Stimulated activated memory B cell treated with anti-CD40 and anti-IgM and Interleukin-4, amounts not matched to agents 10 μg/mL and 1 μg/mL and 100 μg/mL, for 72 hours (primary cell): Measurements from ENCODE around the gene TRPC4.

Source experiments
- ATAC-seq: fragments of 150-1000 bp; cut with Tn5 transposase; 2 replicates; pipeline ENCODE4 v1.10.0; 2021
- H3K27ac Mint-ChIP-seq: one replicate; pipeline ENCODE4 v1.8.0; 2022; ENCODE audit warnings: mild to moderate bottlenecking, mixed read lengths
- H3K27me3 Mint-ChIP-seq: one replicate; pipeline ENCODE4 v1.8.0; 2022; ENCODE audit warnings: mixed read lengths
- H3K36me3 Mint-ChIP-seq: one replicate; pipeline ENCODE4 v1.8.0; 2022; ENCODE audit warnings: mixed read lengths
- H3K4me1 Mint-ChIP-seq: one replicate; pipeline ENCODE4 v1.8.0; 2022; ENCODE audit warnings: mixed read lengths
- H3K4me3 Mint-ChIP-seq: one replicate; pipeline ENCODE4 v1.8.0; 2022; ENCODE audit warnings: mild to moderate bottlenecking, moderate library complexity, mixed read lengths
- H3K9me3 Mint-ChIP-seq: one replicate; pipeline ENCODE4 v1.8.0; 2022; ENCODE audit warnings: mixed read lengths

TRPC4 gene

GRCh38 chr13:37775871-37776270 lies 93.7 kb downstream of the TRPC4 start:
- Mint-ChIP-seq H3K27me3 (no peaks in the 10 kb centered on the region), H3K4me1 (no peaks in the 10 kb centered on the region), H3K9me3 (no peaks in the 10 kb centered on the region), H3K4me3 (no peak overlapping the region), H3K27ac (no peak overlapping the region), H3K36me3 (no peaks in the 10 kb centered on the region)
- no peak for ATAC-seq

DNA sequence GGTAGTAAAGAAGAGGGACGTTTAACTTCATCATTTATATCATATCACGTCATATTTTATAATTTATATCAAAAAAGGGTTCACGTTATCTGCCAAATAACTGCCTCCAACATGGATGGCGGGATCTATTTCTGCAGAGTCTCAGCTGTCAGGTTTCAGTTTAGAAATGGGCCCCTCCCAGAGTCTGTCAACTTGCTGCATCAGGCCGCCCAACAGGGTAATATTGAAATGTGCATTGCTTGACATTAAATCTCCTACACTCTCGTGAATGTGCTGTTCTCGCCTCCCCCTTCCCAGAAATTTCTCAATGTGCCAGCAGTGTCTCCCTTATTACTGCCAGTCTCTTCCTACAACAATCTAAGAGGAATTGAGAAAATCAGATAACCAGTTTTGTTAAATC lies 96.9 kb downstream of the TRPC4 start:
- no peak overlapping the region for H3K27ac Mint-ChIP-seq
- no peaks in the 10 kb centered on the region for H3K27me3 Mint-ChIP-seq
- H3K4me1 Mint-ChIP-seq = no peaks in the 10 kb centered on the region
- no peak for ATAC-seq
- H3K9me3 Mint-ChIP-seq = no peaks in the 10 kb centered on the region
- H3K36me3 Mint-ChIP-seq = no peaks in the 10 kb centered on the region
- no peak overlapping the region for H3K4me3 Mint-ChIP-seq

DNA sequence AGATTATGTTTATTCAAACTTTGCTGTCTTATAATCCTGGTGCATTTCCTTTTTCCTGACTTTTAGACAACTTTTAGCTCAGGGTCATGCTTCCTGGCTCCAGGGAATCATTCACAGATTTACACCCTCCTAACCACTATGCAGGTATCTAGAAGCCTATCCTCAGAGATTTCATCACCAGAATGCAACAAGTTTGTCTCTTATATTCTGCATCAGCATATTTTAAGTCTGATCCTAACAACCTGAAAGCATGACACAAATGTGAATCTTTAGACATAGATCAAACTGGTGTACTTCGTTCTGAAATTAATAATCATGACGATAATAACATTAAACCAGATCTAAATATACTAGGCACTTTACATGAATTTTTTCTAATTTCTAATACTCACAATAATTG lies 100.0 kb downstream of the TRPC4 start:
- H3K27ac Mint-ChIP-seq = no peak overlapping the region

DNA sequence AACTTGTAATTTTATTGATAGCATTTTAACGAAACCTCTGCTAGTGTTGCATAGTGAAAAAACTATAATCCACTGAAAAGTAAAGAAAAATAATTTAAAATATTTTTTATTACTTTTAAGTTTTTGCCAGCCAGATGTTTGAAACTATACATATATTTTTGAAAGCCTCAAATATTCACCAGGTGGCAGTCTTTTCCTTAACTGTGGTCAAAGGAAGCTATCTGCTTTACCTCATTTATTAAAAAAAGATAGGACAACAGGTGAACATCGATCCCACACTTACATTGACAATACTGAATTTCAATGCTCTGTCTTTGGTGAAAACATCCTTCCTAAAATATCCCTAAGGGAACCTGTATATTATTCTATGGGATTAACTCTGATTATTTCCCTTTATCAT lies 100.5 kb downstream of the TRPC4 start:
- Mint-ChIP-seq H3K36me3 (no peaks in the 10 kb centered on the region), H3K4me3 (no peak overlapping the region)
- no peak for ATAC-seq

More for the DNA sequence above, 100.0 kb downstream of the TRPC4 start:
- no peak for ATAC-seq
- no peak overlapping the region for H3K4me3 Mint-ChIP-seq
- no peaks in the 10 kb centered on the region for H3K4me1 Mint-ChIP-seq
- no peaks in the 10 kb centered on the region for H3K36me3 Mint-ChIP-seq
- no peaks in the 10 kb centered on the region for H3K27me3 Mint-ChIP-seq
- H3K9me3 Mint-ChIP-seq = no peaks in the 10 kb centered on the region

GRCh38 chr13:37766502-37766901 lies 103.1 kb downstream of the TRPC4 start:
- Mint-ChIP-seq H3K27me3 (no peaks in the 10 kb centered on the region), H3K4me1 (no peaks in the 10 kb centered on the region), H3K36me3 (no peaks in the 10 kb centered on the region), H3K27ac (no peak overlapping the region), H3K9me3 (no peaks in the 10 kb centered on the region), H3K4me3 (no peak overlapping the region)
- no peak for ATAC-seq

More for the DNA sequence above, 100.5 kb downstream of the TRPC4 start:
- Mint-ChIP-seq H3K27me3 (no peaks in the 10 kb centered on the region), H3K9me3 (no peaks in the 10 kb centered on the region), H3K4me1 (no peaks in the 10 kb centered on the region), H3K27ac (no peak overlapping the region)

GRCh38 chr13:37755349-37755748 lies 114.2 kb downstream of the TRPC4 start:
- Mint-ChIP-seq H3K27me3 (no peaks in the 10 kb centered on the region), H3K4me1 (no peaks in the 10 kb centered on the region), H3K4me3 (no peak overlapping the region), H3K27ac (no peak overlapping the region), H3K9me3 (no peaks in the 10 kb centered on the region), H3K36me3 (no peaks in the 10 kb centered on the region)
- ATAC-seq = no peak

- ATAC-seq = no peak
- Mint-ChIP-seq H3K4me1 (no peaks in the 10 kb centered on the region), H3K27ac (no peak overlapping the region), H3K36me3 (no peaks in the 10 kb centered on the region), H3K27me3 (no peaks in the 10 kb centered on the region), H3K4me3 (no peak overlapping the region), H3K9me3 (no peaks in the 10 kb centered on the region)
These were observed 115.8 kb downstream of the TRPC4 start for GRCh38 chr13:37753776-37754175.

DNA sequence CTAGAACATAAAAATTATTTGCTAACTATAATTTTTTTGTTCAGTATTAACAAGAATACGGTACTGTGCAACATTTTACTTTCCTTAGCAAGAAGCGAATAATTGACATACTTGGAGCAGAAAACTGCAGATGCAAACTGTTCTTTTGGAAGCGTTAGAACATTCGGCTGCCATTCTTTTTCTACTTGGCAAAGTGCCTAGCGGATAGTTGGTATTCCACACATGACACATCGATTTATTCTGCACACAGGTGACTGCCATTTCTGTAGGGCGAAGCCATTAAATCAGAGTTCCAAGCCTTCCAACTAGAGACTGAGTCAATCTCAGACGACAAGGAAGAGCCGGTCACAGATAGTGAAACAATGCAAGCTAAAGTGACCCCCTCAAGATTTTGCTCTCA lies 117.4 kb downstream of the TRPC4 start:
- H3K27me3 Mint-ChIP-seq = no peaks in the 10 kb centered on the region
- no peaks in the 10 kb centered on the region for H3K9me3 Mint-ChIP-seq
- no peak overlapping the region for H3K27ac Mint-ChIP-seq
- no peaks in the 10 kb centered on the region for H3K36me3 Mint-ChIP-seq
- no peak overlapping the region for H3K4me3 Mint-ChIP-seq
- ATAC-seq = no peak
- no peaks in the 10 kb centered on the region for H3K4me1 Mint-ChIP-seq

- H3K27me3 Mint-ChIP-seq = no peaks in the 10 kb centered on the region
- H3K4me1 Mint-ChIP-seq = no peaks in the 10 kb centered on the region
- no peak for ATAC-seq
- H3K9me3 Mint-ChIP-seq = no peaks in the 10 kb centered on the region
- no peaks in the 10 kb centered on the region for H3K36me3 Mint-ChIP-seq
- H3K27ac Mint-ChIP-seq = no peak overlapping the region
- no peak overlapping the region for H3K4me3 Mint-ChIP-seq
These were observed 118.5 kb downstream of the TRPC4 start for GRCh38 chr13:37751025-37751424.

GRCh38 chr13:37748913-37749312 lies 120.7 kb downstream of the TRPC4 start:
- Mint-ChIP-seq H3K9me3 (no peaks in the 10 kb centered on the region), H3K4me3 (no peak overlapping the region), H3K27me3 (no peaks in the 10 kb centered on the region), H3K36me3 (no peaks in the 10 kb centered on the region), H3K4me1 (no peaks in the 10 kb centered on the region), H3K27ac (no peak overlapping the region)
- ATAC-seq = no peak

DNA sequence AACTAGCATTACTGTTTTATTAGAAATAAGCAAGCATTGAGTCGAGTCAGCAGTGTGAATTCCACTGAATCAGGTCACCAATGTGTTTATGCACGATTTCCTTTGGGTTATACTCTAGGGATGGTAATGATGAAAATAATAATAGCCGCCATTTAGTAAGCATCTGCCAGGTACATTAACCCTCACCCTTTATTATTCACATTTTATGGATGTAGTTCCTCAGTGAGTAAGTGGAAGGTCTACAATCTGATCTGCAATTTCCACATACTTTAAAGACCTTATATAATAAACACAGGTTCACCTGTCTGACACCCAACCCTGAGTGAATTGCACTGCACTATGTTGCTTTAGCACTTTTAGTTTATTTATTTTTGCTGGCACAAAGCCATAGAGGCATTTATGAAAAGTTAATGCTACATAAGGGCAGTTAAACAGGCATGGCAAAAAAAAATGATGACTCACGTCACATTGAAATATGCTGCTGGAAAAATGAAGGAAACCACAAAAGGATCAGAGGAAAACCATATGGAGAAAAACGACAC lies 122.4 kb downstream of the TRPC4 start:
- H3K27me3 Mint-ChIP-seq = no peaks in the 10 kb centered on the region

DNA sequence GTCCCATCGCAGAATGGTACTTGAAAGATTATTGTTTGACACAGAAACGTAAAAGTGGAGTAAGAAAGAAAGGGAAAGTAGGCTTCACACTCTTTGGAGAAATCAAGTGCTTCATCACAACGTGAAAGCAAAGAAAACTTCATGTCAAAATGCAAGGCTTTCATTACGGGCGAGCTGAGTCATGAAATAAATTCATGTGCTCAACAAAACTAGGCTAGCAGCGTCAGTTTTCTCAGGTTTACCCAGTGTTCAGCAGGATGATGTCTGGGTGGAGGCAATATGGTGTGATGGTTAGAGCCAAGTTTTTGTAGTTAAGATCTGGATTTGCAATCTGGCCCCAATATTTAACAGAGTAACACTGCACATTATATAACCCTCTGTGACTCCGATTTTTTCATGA lies 128.0 kb downstream of the TRPC4 start:
- H3K9me3 Mint-ChIP-seq = no peaks in the 10 kb centered on the region
- no peak overlapping the region for H3K27ac Mint-ChIP-seq
- no peak overlapping the region for H3K4me3 Mint-ChIP-seq
- no peak for ATAC-seq
- H3K27me3 Mint-ChIP-seq = no peaks in the 10 kb centered on the region
- H3K36me3 Mint-ChIP-seq = no peaks in the 10 kb centered on the region
- no peaks in the 10 kb centered on the region for H3K4me1 Mint-ChIP-seq

More for the DNA sequence above, 122.4 kb downstream of the TRPC4 start:
- H3K4me1 Mint-ChIP-seq = no peaks in the 10 kb centered on the region
- ATAC-seq = no peak
- H3K9me3 Mint-ChIP-seq = no peaks in the 10 kb centered on the region
- H3K4me3 Mint-ChIP-seq = no peak overlapping the region
- no peaks in the 10 kb centered on the region for H3K36me3 Mint-ChIP-seq
- H3K27ac Mint-ChIP-seq = no peak overlapping the region

DNA sequence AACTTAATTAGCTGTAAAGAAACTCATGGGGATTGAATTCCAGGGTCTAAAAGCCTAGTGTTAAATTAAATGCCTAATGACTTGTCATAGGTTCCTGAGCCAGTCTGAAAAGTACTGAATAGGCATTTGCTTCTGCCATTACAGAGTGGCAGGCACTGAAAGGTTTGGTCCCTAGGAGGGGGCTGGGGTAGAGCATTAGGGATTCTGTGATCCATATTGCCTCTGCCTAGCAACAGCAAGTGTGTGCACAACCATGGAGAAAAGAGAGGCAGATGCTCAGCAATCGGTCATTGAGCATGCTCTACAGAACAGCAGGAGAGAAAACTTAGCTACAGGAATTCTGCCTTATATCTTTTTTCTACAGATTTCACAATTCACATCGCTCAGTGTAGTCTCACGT lies 133.5 kb downstream of the TRPC4 start:
- H3K27me3 Mint-ChIP-seq = no peaks in the 10 kb centered on the region
- no peak for ATAC-seq
- no peak overlapping the region for H3K4me3 Mint-ChIP-seq
- H3K36me3 Mint-ChIP-seq = no peaks in the 10 kb centered on the region
- no peak overlapping the region for H3K27ac Mint-ChIP-seq
- no peaks in the 10 kb centered on the region for H3K4me1 Mint-ChIP-seq
- H3K9me3 Mint-ChIP-seq = no peaks in the 10 kb centered on the region

DNA sequence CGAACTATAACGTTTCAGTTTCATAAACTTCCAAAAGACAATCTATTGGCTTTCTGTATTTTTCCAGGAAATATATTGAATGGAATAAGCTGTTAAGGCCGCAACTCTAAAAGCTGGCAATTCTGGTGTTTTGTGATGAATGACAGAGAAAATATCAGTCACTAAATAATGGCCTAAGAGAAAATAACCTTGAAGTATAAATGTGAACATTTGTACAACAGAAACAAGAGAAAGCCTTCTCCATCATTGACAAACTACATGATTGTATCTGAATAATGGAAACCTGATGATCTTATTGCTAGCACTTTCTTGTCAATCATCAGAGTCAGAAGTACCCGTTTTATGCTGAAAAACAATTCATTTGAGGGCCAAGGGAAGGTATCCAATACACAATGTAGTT lies 134.3 kb downstream of the TRPC4 start:
- Mint-ChIP-seq H3K4me1 (no peaks in the 10 kb centered on the region), H3K27ac (no peak overlapping the region), H3K9me3 (no peaks in the 10 kb centered on the region), H3K27me3 (no peaks in the 10 kb centered on the region), H3K4me3 (no peak overlapping the region), H3K36me3 (no peaks in the 10 kb centered on the region)
- no peak for ATAC-seq

GRCh38 chr13:37729876-37730275 lies 139.7 kb downstream of the TRPC4 start:
- Mint-ChIP-seq H3K27me3 (no peaks in the 10 kb centered on the region), H3K4me1 (no peaks in the 10 kb centered on the region), H3K4me3 (no peak overlapping the region), H3K27ac (no peak overlapping the region), H3K9me3 (peaks cover 4% of the 10 kb centered on the region), H3K36me3 (no peaks in the 10 kb centered on the region)
- ATAC-seq = no peak

DNA sequence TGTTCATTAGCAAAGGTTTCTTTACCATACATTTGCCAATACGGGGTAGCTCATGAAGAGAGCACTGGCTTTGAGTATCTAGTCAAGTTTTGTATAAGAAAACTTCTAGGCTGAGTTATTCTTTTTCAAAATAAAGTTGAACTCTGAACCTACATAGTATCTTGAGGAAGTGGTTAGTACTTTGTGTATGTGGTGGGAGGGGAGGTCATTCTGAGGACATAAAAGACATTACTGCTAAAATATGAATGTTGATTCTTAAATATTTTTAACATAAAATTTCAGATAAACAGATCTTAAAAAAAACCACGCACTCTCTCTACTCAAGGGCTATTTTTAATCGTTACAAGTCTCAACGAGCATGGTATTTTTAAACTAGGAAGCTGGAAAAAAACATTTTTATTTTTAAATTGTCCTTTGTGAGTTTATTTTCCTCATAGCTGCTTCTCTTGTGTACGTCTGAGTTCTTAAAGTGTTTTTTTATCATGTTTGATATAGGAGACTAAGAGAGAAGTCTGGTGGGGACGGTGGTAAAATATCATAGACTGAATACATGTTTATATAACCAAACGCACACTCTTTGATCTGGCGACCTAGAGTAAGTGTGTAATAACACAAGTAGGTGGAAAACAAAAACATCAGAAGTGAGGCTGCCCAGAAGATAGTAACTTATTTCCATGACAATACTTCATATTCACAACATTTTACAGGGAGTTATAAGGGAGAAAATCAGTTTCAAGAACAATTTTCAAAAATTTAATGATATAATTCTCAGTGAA lies 153.0 kb downstream of the TRPC4 start:
- ATAC-seq = no peak
- peaks cover 3% of the 10 kb centered on the region for H3K9me3 Mint-ChIP-seq
- H3K27ac Mint-ChIP-seq = no peak overlapping the region
- no peak overlapping the region for H3K4me3 Mint-ChIP-seq
- H3K4me1 Mint-ChIP-seq = no peaks in the 10 kb centered on the region
- H3K27me3 Mint-ChIP-seq = no peaks in the 10 kb centered on the region
- no peaks in the 10 kb centered on the region for H3K36me3 Mint-ChIP-seq
